A673 (cell line): ENCODE data around the gene DLK1.

Experiments used
- EZH2 ChIP-seq: fragments of 200-600 bp; sonication (generic); IDR thresholded peaks from 2 replicates; pipeline ENCODE4 v1.6.1; 2017; ENCODE audit warnings: borderline replicate concordance, low read depth, mild to moderate bottlenecking, mixed read lengths, antibody characterized with exemption, low read length; ENCODE audit not compliant: poor library complexity, severe bottlenecking
- TF ChIP-seq, protein P1 (sequence below): fragments of 300-800, 200-600 bp; sonication (generic); conservative IDR thresholded peaks from 2 replicates; pipeline ENCODE4 v1.5.1; 2017; ENCODE audit warnings: low read depth, mild to moderate bottlenecking, antibody characterized with exemption, low read length, moderate library complexity, mixed read lengths

DNA sequence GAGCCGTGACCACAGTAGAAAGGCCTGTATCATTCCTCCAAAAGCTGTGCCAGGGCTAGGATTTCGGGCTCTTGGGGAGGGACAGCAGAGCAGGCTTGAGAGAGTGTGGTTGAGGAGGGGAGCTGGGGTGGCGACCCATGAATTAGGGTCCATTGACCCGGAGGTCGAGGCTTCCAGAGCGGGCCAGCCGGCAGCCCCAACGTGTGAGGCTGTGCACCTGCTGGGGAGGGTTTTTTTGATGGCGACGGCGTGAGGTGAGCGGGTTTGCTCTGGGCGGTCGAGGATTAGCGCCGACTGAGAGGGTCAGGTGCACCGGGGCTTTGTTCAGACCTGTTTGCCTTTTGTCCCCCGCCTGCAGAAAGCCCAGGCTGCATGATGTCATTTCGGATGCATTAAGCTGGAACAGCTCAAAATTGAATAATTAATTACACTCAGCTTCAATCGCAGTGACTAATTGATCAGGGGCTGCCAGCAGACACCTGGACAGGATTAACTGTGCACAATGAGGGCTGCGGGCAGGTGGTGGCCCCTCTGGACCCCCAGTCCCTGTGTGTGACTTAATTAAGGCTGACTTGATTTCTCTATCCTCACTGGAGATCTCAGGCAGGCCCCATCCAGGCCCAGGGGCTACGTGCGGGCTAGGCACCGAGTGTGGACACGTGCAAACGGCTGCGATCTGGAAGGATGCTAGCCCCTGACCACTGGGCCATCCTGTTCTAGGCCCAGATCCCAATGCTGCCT is 57.1 kb downstream of the DLK1 start:
- TF ChIP-seq, protein P1, sequence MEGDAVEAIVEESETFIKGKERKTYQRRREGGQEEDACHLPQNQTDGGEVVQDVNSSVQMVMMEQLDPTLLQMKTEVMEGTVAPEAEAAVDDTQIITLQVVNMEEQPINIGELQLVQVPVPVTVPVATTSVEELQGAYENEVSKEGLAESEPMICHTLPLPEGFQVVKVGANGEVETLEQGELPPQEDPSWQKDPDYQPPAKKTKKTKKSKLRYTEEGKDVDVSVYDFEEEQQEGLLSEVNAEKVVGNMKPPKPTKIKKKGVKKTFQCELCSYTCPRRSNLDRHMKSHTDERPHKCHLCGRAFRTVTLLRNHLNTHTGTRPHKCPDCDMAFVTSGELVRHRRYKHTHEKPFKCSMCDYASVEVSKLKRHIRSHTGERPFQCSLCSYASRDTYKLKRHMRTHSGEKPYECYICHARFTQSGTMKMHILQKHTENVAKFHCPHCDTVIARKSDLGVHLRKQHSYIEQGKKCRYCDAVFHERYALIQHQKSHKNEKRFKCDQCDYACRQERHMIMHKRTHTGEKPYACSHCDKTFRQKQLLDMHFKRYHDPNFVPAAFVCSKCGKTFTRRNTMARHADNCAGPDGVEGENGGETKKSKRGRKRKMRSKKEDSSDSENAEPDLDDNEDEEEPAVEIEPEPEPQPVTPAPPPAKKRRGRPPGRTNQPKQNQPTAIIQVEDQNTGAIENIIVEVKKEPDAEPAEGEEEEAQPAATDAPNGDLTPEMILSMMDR = no peak
- no peak for TF ChIP-seq EZH2
